ENCODE measurements around the gene UGT1A10. TPM values are rescaled to one million over a fixed set of nuclear protein-coding genes. Genes with fewer than 3 reads are reported as not detected.

Gene UGT1A10
- total RNA-seq, 1 donor from 2014 or later = not detected

DNA sequence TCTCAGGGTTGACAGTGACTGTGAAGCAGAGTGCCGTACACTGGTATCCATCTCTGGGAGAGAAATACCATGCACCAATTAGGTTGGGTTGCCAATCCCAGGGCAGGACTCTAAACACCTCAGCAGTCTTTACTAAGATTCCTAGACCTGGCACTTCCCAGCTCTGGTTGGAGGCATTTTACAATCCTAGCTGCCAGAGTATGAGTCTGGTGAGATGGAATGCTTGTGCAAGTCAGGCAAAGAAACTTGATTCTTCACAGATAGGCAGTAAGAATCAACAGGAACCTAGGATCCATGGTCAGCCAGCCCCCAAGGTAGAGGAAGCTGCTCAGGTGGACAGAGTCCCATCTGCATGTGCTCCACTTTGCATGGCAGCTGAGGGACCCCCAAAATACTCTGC is 70.5 kb downstream of the UGT1A10 start:
- TF ChIP-seq, protein P1, sequence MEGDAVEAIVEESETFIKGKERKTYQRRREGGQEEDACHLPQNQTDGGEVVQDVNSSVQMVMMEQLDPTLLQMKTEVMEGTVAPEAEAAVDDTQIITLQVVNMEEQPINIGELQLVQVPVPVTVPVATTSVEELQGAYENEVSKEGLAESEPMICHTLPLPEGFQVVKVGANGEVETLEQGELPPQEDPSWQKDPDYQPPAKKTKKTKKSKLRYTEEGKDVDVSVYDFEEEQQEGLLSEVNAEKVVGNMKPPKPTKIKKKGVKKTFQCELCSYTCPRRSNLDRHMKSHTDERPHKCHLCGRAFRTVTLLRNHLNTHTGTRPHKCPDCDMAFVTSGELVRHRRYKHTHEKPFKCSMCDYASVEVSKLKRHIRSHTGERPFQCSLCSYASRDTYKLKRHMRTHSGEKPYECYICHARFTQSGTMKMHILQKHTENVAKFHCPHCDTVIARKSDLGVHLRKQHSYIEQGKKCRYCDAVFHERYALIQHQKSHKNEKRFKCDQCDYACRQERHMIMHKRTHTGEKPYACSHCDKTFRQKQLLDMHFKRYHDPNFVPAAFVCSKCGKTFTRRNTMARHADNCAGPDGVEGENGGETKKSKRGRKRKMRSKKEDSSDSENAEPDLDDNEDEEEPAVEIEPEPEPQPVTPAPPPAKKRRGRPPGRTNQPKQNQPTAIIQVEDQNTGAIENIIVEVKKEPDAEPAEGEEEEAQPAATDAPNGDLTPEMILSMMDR (IDR thresholded peaks at IDR 0.05; ENCODE audit: unreplicated experiment) = no peak
- no peak for DNase-seq (ENCODE audit: low spot score)
- Mint-ChIP-seq H3K36me3 (ENCODE audit: low read depth, unreplicated experiment) (no peaks in the 10 kb centered on the region), H3K27me3 (ENCODE audit: unreplicated experiment) (no peaks in the 10 kb centered on the region), H3K27ac (ENCODE audit: unreplicated experiment) (no peak overlapping the region), H3K4me1 (ENCODE audit: unreplicated experiment) (peaks cover 4% of the 10 kb centered on the region), H3K9me3 (ENCODE audit: unreplicated experiment) (no peaks in the 10 kb centered on the region), H3K4me3 (ENCODE audit: unreplicated experiment) (no peak overlapping the region)

DNA sequence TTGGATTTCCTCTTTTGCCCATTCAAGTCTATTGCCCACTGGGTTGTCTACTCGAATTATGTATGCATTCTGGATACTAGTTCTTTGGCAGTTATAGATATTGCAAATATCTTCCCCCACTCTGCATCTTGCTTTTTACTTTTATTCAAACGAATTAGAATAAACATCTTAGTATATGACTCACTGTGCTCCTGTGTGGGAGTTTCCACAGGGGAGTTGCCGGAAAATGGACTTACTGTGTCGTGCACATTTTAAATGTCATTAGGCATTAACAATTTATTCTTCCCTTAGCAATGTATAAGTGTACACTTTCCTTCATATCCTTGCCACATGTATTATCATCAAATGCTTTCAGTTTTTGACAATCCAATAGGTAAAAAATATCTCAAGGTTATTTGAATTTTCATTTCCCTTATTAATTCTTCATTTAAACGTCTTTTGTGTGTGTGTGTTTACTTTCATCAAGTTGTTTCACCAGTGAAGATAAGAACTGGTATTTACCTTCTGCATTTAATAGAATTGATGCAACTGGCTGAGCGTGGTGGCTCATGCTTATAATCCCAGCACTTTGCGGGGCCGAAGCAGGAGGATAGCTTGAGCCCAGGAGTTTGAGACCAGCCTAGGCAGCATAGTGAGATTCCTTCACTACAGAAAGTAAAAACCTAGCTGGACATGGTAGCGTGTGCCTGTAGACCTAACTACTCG is 71.8 kb downstream of the UGT1A10 start:
- Mint-ChIP-seq H3K27ac (ENCODE audit: unreplicated experiment) (no peak overlapping the region), H3K27me3 (ENCODE audit: unreplicated experiment) (no peaks in the 10 kb centered on the region), H3K4me1 (ENCODE audit: unreplicated experiment) (no peaks in the 10 kb centered on the region), H3K9me3 (ENCODE audit: unreplicated experiment) (no peaks in the 10 kb centered on the region), H3K4me3 (ENCODE audit: unreplicated experiment) (no peak overlapping the region), H3K36me3 (ENCODE audit: low read depth, unreplicated experiment) (no peaks in the 10 kb centered on the region)
- DNase-seq (ENCODE audit: low spot score) = no peak
- TF ChIP-seq, protein P1 (IDR thresholded peaks at IDR 0.05; ENCODE audit: unreplicated experiment) = no peak

DNA sequence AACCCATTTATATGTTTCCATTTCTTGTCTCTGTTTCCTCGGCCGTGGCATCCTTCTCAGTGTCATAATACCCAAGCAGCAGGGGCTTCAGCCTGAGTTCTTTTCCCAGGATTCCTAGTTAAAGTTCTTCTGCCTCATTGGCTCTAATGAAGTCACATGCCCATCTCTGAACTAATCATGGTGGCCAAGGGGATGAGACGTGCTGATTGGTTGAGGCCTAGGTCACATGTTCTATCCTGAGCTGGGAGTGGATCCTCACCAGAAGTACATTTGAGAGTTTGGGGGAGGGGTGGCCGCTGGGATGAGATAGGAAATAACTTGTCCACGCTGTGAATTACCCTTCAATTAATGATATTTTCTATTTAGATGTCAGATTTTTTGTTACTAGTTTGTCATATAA is 72.7 kb downstream of the UGT1A10 start:
- H3K36me3 Mint-ChIP-seq (ENCODE audit: low read depth, unreplicated experiment) = no peaks in the 10 kb centered on the region
- H3K27ac Mint-ChIP-seq (ENCODE audit: unreplicated experiment) = no peak overlapping the region
- no peak overlapping the region for H3K4me3 Mint-ChIP-seq (ENCODE audit: unreplicated experiment)
- H3K4me1 Mint-ChIP-seq (ENCODE audit: unreplicated experiment) = no peaks in the 10 kb centered on the region
- TF ChIP-seq, protein P1 (IDR thresholded peaks at IDR 0.05; ENCODE audit: unreplicated experiment) = no peak
- H3K27me3 Mint-ChIP-seq (ENCODE audit: unreplicated experiment) = no peaks in the 10 kb centered on the region
- DNase-seq (ENCODE audit: low spot score) = no peak
- no peaks in the 10 kb centered on the region for H3K9me3 Mint-ChIP-seq (ENCODE audit: unreplicated experiment)

DNA sequence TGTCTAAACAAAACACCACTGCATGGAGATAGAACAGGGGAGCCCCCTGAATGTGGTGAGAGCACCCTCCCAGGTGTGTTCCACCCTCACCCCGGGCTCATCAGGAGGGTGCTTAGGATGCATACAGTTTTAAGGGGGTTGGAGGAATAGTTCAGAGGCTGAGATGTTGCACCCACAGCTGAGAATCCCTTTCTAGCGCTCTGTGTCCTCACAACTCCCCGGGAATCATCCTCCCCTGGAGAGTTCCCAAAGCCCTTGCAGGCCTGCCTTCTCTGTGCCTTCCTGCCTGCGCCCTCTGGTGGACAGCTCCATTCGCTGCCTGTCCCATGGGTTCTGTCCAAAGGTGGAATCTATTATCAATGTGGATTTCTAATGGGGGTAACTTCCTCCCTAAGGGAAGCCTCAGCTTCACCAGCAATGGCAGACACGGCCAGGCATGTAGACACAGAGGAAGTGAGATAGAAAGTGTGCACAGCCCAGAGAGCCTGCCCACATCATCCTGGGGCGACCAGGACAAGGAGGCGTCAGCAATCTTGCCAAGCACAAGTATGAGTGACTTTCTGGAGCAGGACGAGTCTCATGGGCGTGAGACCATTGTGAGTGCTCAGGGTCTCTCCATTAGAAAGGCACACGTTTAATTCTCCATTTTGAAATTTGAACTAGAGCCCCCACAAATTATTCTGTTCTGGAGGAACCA is 75.2 kb downstream of the UGT1A10 start:
- peak; percentile 89 for DNase-seq (ENCODE audit: low spot score)
- TF ChIP-seq, protein P1 (IDR thresholded peaks at IDR 0.05; ENCODE audit: unreplicated experiment) = peak; percentile 85

More for the DNA sequence above, 75.2 kb downstream of the UGT1A10 start:
- Mint-ChIP-seq H3K27me3 (ENCODE audit: unreplicated experiment) (no peaks in the 10 kb centered on the region), H3K4me3 (ENCODE audit: unreplicated experiment) (no peak overlapping the region), H3K36me3 (ENCODE audit: low read depth, unreplicated experiment) (no peaks in the 10 kb centered on the region), H3K27ac (ENCODE audit: unreplicated experiment) (no peak overlapping the region), H3K4me1 (ENCODE audit: unreplicated experiment) (no peaks in the 10 kb centered on the region), H3K9me3 (ENCODE audit: unreplicated experiment) (no peaks in the 10 kb centered on the region)
